Measurements from ENCODE around the gene DDX39B.
"Not testable (repeated sequence)": the region's sequence is repeated elsewhere in the genome, so short reads cannot be mapped to it uniquely, and the experiment has no call there.

Gene DDX39B

GRCh38 chr6:31487674-31488073, 54.1 kb downstream of the DDX39B start:
- not testable (repeated sequence) for DNase-seq (ENCODE audit: low read depth in 3 of 3)

DNA sequence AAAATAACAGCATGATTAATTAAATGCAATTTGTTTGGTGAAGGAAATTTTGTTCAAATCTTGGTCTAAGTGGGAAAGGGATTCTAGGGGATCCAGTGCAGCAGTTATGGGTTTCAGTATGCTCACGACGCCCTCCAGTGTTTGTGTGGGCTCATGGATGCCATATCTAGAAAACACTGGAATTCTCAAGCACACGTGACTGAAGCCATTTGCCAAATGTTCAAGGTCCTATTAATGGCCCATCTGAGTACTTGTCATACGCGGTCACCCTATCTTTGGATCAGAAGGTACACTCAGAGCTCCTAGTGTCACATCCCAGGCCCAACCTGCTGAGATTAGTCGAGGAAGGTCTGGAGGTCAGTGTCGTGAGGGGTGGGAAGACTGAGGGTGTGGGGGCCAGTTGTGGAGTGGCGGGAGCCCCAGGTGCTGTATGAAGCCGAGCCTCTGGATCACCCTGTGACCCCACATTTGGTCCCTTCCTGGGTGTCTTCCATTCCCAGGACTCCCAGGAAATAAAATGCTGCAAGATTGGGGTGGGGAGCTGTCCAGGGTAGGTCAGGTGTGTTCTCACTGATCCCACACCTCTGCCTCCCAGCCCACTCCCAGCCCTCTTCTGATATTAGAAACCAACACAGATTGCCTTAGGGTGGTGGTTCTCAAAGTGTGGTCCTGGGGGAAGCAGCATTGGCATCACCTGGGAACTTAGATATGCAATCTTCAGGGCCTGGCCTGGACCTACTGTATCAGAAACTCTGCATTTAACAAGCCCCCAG, 55.6 kb downstream of the DDX39B start:
- not testable (repeated sequence) for DNase-seq (ENCODE audit: low read depth in 3 of 3)

DNA sequence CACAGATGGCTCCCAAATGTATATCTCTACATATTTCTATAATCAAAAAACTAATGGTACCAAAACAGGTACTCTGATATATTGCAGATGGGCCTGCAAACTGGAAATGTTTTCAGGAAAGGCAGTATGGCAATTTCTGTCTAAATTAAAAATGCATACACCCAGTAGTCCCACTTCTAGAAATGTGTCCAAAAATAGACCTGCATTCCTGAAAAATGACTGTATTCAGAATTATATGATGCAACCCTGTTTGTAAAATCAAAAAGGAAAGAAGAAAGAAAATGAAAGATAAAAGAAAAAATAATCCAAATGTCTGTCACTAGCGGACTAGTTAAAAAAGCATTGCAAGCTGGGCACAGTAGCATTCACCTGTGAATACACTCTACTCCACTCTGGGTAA, 56.7 kb downstream of the DDX39B start:
- DNase-seq (ENCODE audit: low read depth in 3 of 3), result no peak

- DNase-seq (ENCODE audit: low read depth in 3 of 3), result no peak
Measured at GRCh38 chr6:31483392-31483791, 58.4 kb downstream of the DDX39B start.

DNA sequence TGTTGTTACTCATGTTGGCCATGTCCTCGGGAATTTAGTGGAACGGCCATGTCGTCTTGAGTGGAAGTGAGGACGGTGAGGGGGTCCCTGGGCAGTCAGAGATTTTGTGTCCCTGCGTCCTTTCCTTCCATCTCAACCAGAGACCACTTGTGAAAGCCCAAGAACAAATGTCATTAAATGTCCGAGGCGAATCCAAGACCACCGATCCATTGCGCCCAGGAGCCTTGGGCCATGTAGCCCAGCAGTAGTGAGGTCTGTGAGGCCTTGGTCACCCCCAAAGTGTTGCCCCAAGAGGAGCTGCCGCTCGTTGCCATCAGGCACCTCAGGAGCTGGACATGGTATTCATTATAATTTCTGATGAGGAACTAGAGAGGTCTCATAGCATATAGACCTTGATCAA, 61.2 kb downstream of the DDX39B start:
- DNase-seq (ENCODE audit: low read depth in 3 of 3), result no peak
